ENCODE measurements around the gene CACNA1D. TPM values are rescaled to one million over a fixed set of nuclear protein-coding genes. Genes with fewer than 3 reads are reported as not detected.

CACNA1D gene
- total RNA-seq, 1 experiment from 2014 or later: not detected

- no peaks in the 10 kb centered on the region for H3K4me1 ChIP-seq (replicated peaks)
- DNase-seq (ENCODE audit: low read depth in 1 of 2, low spot score in 2 of 2): no peak
- no peaks in the 10 kb centered on the region for H3K9me3 ChIP-seq (replicated peaks)
- H3K27me3 ChIP-seq (replicated peaks): no peaks in the 10 kb centered on the region; the same call in 1 of the 2 replicates
- no peak overlapping the region for H3K4me3 ChIP-seq
- no peak overlapping the region for H3K27ac ChIP-seq
- H3K36me3 ChIP-seq: no peaks in the 10 kb centered on the region
These were observed 30.2 kb downstream of the CACNA1D start for GRCh38 chr3:53524566-53524965.

GRCh38 chr3:53525765-53526703, 31.6 kb downstream of the CACNA1D start:
- Histone ChIP-seq H3K27ac (no peak overlapping the region), H3K4me1 (replicated peaks) (no peaks in the 10 kb centered on the region), H3K4me3 (no peak overlapping the region), H3K9me3 (replicated peaks) (no peaks in the 10 kb centered on the region), H3K36me3 (no peaks in the 10 kb centered on the region), H3K27me3 (replicated peaks) (no peaks in the 10 kb centered on the region; the same call in 1 of the 2 replicates)
- DNase-seq (ENCODE audit: low read depth in 1 of 2, low spot score in 2 of 2): no peak

GRCh38 chr3:53526704-53527055, 32.3 kb downstream of the CACNA1D start:
- Histone ChIP-seq H3K36me3 (no peaks in the 10 kb centered on the region), H3K4me3 (no peak overlapping the region), H3K27ac (no peak overlapping the region), H3K27me3 (replicated peaks) (no peaks in the 10 kb centered on the region; the same call in 1 of the 2 replicates), H3K9me3 (replicated peaks) (no peaks in the 10 kb centered on the region), H3K4me1 (replicated peaks) (no peaks in the 10 kb centered on the region)
- DNase-seq (ENCODE audit: low read depth in 1 of 2, low spot score in 2 of 2): no peak

DNA sequence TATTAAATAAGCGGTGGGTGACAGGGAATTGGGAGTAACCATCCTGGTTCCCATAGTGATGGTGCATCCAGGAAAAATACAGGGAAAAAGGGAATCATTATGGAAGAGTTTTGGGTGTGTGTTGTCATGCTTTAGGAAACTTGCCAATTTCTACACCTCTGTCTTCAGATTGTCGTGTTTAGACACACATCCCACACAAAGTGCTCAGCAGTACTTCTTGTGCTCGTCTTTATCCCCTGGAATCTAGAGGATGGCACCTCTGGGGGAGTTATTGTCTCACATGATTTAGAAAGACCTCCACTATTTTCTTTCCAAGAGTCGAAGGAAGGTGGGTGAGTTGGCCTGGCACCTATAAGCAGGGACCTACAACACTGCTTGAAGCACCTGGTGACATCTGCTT, 35.8 kb downstream of the CACNA1D start:
- Histone ChIP-seq H3K4me3 (no peak overlapping the region), H3K27me3 (replicated peaks) (no peaks in the 10 kb centered on the region; the same call in 1 of the 2 replicates), H3K27ac (no peak overlapping the region), H3K4me1 (replicated peaks) (no peaks in the 10 kb centered on the region), H3K36me3 (no peaks in the 10 kb centered on the region), H3K9me3 (replicated peaks) (no peaks in the 10 kb centered on the region)
- DNase-seq (ENCODE audit: low read depth in 1 of 2, low spot score in 2 of 2): no peak

DNA sequence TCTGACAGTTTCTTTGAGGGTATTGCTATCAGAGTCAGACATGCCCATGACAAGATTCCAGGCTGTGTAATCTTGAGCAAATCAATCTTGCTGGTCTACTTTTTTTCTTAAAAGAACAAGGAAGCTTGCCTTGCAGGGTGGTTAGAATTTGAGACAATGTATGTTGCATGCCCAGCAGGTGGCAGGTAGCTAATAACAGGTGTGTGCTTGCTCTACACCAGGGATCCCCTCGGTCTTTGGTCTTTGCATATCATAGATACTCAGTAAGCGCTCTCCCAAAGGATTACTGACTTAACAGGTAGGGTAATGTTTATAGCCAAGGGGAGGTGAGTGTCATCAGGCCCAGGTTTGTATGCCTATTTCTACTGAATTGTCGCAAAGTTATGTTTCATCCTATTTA, 37.3 kb downstream of the CACNA1D start:
- no peaks in the 10 kb centered on the region for H3K4me1 ChIP-seq (replicated peaks)
- no peak overlapping the region for H3K27ac ChIP-seq
- H3K9me3 ChIP-seq (replicated peaks): no peaks in the 10 kb centered on the region
- H3K36me3 ChIP-seq: no peaks in the 10 kb centered on the region
- DNase-seq (ENCODE audit: low read depth in 1 of 2, low spot score in 2 of 2): no peak
- H3K27me3 ChIP-seq (replicated peaks): no peaks in the 10 kb centered on the region; the same call in 1 of the 2 replicates
- H3K4me3 ChIP-seq: no peak overlapping the region

GRCh38 chr3:53533472-53533871, 39.1 kb downstream of the CACNA1D start:
- 0 out of 2 replicates have a peak, but pooled peaks cover 5% of the 10 kb centered on the region for H3K27me3 ChIP-seq (replicated peaks)
- no peaks in the 10 kb centered on the region for H3K4me1 ChIP-seq (replicated peaks)
- H3K36me3 ChIP-seq: no peaks in the 10 kb centered on the region
- H3K9me3 ChIP-seq (replicated peaks): no peaks in the 10 kb centered on the region
- H3K4me3 ChIP-seq: no peak overlapping the region
- H3K27ac ChIP-seq: no peak overlapping the region
- no peak for DNase-seq (ENCODE audit: low read depth in 1 of 2, low spot score in 2 of 2)

- Histone ChIP-seq H3K27ac (no peak overlapping the region), H3K4me3 (no peak overlapping the region), H3K36me3 (no peaks in the 10 kb centered on the region)
These were observed 39.8 kb downstream of the CACNA1D start for GRCh38 chr3:53534216-53534615.

GRCh38 chr3:53534676-53535400, 40.4 kb downstream of the CACNA1D start:
- Histone ChIP-seq H3K36me3 (no peaks in the 10 kb centered on the region), H3K4me1 (replicated peaks) (no peaks in the 10 kb centered on the region), H3K4me3 (no peak overlapping the region), H3K9me3 (replicated peaks) (no peaks in the 10 kb centered on the region), H3K27me3 (replicated peaks) (0 out of 2 replicates have a peak, but pooled peaks cover 5% of the 10 kb centered on the region), H3K27ac (no peak overlapping the region)
- no peak for DNase-seq (ENCODE audit: low read depth in 1 of 2, low spot score in 2 of 2)

More at GRCh38 chr3:53534216-53534615, 39.8 kb downstream of the CACNA1D start:
- no peaks in the 10 kb centered on the region for H3K9me3 ChIP-seq (replicated peaks)
- DNase-seq (ENCODE audit: low read depth in 1 of 2, low spot score in 2 of 2): no peak
- H3K27me3 ChIP-seq (replicated peaks): 0 out of 2 replicates have a peak, but pooled peaks cover 5% of the 10 kb centered on the region
- no peaks in the 10 kb centered on the region for H3K4me1 ChIP-seq (replicated peaks)

GRCh38 chr3:53536282-53536681, 41.9 kb downstream of the CACNA1D start:
- Histone ChIP-seq H3K36me3 (no peaks in the 10 kb centered on the region), H3K4me1 (replicated peaks) (no peaks in the 10 kb centered on the region), H3K27ac (no peak overlapping the region)

DNA sequence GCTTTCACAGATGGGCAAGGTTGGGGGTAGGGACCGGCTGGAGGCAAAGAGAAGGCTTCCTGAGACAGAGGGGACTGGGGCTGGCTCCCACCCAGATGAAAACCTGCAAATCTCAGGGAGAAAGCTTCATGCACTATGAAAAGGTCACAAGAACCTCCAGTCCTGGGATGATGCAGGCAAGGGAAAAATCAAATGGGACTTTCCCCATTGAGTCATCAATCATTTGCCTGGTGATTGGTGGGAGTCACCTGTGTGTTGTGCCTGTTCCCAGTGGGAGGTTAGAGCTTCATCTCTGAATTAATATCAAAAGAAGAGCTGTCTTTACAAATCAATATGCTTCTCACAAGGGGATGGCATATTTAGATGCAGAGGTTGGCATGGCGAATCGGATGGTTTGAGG, 49.9 kb downstream of the CACNA1D start:
- Histone ChIP-seq H3K27me3 (replicated peaks) (peaks cover 1% of the 10 kb centered on the region; the same call in 1 of the 2 replicates), H3K4me1 (replicated peaks) (no peaks in the 10 kb centered on the region), H3K27ac (no peak overlapping the region), H3K36me3 (no peaks in the 10 kb centered on the region), H3K9me3 (replicated peaks) (no peaks in the 10 kb centered on the region), H3K4me3 (no peak overlapping the region)
- no peak for DNase-seq (ENCODE audit: low read depth in 1 of 2, low spot score in 2 of 2)

More at GRCh38 chr3:53536282-53536681, 41.9 kb downstream of the CACNA1D start:
- no peak for DNase-seq (ENCODE audit: low read depth in 1 of 2, low spot score in 2 of 2)
- H3K27me3 ChIP-seq (replicated peaks): 0 out of 2 replicates have a peak, but pooled peaks cover 5% of the 10 kb centered on the region
- H3K4me3 ChIP-seq: no peak overlapping the region
- H3K9me3 ChIP-seq (replicated peaks): no peaks in the 10 kb centered on the region

GRCh38 chr3:53545310-53545995, 51.0 kb downstream of the CACNA1D start:
- DNase-seq (ENCODE audit: low read depth in 1 of 2, low spot score in 2 of 2): no peak
- Histone ChIP-seq H3K27ac (no peak overlapping the region), H3K4me3 (no peak overlapping the region), H3K36me3 (no peaks in the 10 kb centered on the region), H3K27me3 (replicated peaks) (peaks cover 6% of the 10 kb centered on the region; the same call in 1 of the 2 replicates), H3K9me3 (replicated peaks) (no peaks in the 10 kb centered on the region), H3K4me1 (replicated peaks) (no peaks in the 10 kb centered on the region)

DNA sequence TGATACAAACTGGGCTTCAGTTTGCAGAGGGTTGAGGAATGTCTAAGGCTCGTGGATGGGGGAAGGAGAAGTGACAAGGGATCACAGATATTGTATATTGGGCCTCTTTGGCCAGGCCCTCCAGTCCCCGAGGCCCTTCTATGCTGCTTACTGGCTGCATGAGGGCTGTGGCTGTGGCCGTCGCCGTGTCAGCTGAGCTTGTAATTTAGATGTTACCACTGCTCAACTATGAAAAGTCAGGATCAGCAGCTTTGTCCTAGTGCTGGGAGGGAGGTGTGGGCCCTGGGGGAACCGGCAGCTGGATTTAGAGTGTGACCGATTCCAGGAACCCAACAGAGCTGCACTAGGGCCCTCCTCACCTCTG, 51.6 kb downstream of the CACNA1D start:
- no peak overlapping the region for H3K27ac ChIP-seq
- no peak for DNase-seq (ENCODE audit: low read depth in 1 of 2, low spot score in 2 of 2)
- no peaks in the 10 kb centered on the region for H3K36me3 ChIP-seq
- no peaks in the 10 kb centered on the region for H3K9me3 ChIP-seq (replicated peaks)
- H3K27me3 ChIP-seq (replicated peaks): peaks cover 6% of the 10 kb centered on the region; the same call in 1 of the 2 replicates
- no peak overlapping the region for H3K4me3 ChIP-seq
- no peaks in the 10 kb centered on the region for H3K4me1 ChIP-seq (replicated peaks)

GRCh38 chr3:53547327-53547726, 52.9 kb downstream of the CACNA1D start:
- H3K4me1 ChIP-seq (replicated peaks): no peaks in the 10 kb centered on the region
- H3K9me3 ChIP-seq (replicated peaks): no peaks in the 10 kb centered on the region
- H3K27ac ChIP-seq: no peak overlapping the region
- H3K36me3 ChIP-seq: no peaks in the 10 kb centered on the region
- no peak for DNase-seq (ENCODE audit: low read depth in 1 of 2, low spot score in 2 of 2)
- H3K27me3 ChIP-seq (replicated peaks): peaks cover 7% of the 10 kb centered on the region; the same call in 1 of the 2 replicates
- no peak overlapping the region for H3K4me3 ChIP-seq
